HG03521 (cell line): ENCODE results near the gene SLC19A2.

ENCODE experiments used
- ATAC-seq: cut with Tn5 transposase; IDR thresholded peaks from one replicate; pipeline ENCODE4 v1.9.1; 2021; ENCODE audit warnings: mild to moderate bottlenecking, moderate library complexity; ENCODE audit not compliant: unreplicated experiment

The SLC19A2 gene

DNA sequence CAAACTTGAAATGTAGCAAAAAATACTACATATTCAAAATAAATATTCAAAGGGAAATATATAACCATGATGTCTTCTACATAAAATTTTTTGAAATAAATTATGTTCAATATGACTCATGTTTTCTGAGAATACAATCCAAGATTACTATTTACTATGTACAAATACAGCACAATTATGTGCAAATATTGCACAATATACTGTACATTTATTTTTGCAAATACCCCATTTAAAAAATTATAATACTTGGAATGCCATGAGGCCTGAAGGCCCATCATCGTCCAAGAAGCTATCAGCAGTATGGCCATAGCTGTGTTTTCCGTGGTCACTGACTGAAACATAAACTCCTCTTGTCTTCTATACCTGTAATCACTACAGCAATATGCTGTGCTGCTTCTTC, 70.8 kb downstream of the SLC19A2 start:
- no peak for ATAC-seq
